GM13977 (cell line): ENCODE results near the gene FAM13B.

Experiments used
- DNase-seq: peaks from one replicate; pipeline ENCODE4 v3.0.0; 2012; ENCODE audit warnings: low spot score
- CTCF ChIP-seq: IDR thresholded peaks from 2 replicates; pipeline ENCODE4 v1.5.1; 2012; ENCODE audit warnings: mild to moderate bottlenecking, control low read depth; ENCODE audit not compliant: insufficient read depth; ENCODE audit errors: extremely low read depth, missing control alignments
- in situ Hi-C: fragments of 300-500 bp; cut with MboI; formaldehyde crosslinking; loops from one replicate; pipeline ENCODE4 v1.12.0; 2022; ENCODE audit warnings: low sequenced_read_pairs, low pct_unique_long_range_greater_than_20kb, mixed read lengths, inconsistent platforms; ENCODE audit not compliant: unreplicated experiment

FAM13B gene

DNA sequence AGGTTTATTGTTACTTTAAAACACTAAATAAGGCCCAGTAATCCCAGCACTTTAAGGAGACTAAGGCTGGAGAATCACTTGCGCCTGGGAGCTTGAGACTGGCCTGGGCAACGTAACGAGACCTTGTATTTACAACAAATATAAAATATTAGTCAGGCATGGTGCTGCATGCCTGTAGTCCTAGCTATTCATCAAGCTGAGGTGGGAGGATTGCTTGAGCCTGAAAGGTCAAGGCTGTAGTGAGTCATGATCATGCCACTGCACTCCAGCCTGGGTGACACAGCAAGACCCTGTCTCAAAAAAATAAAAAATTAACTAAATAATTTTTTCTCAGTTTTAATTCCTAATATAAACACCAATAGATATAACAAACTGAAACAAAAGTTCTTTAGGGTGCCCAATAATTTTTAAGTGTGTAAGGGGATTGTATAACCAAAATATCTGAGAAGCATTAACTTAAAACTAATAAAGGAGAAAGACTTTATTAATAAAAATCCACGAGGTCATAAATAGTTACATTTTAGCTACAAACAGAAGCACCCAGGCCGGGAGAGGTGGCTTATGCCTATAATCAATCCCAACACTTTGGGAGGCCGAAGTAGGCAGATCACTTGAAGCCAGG, 32.7 kb downstream of the FAM13B start:
- no peak for DNase-seq
- no peak for TF ChIP-seq CTCF
- in situ Hi-C loops: no loop called here

- TF ChIP-seq CTCF: no peak
- in situ Hi-C loops: no loop called here
- DNase-seq: peak; percentile 20
Observed at GRCh38 chr5:137997726-137998213, 35.1 kb downstream of the FAM13B start.

- in situ Hi-C loops: no loop called here
Observed at GRCh38 chr5:137995749-137996128, 37.1 kb downstream of the FAM13B start.

DNA sequence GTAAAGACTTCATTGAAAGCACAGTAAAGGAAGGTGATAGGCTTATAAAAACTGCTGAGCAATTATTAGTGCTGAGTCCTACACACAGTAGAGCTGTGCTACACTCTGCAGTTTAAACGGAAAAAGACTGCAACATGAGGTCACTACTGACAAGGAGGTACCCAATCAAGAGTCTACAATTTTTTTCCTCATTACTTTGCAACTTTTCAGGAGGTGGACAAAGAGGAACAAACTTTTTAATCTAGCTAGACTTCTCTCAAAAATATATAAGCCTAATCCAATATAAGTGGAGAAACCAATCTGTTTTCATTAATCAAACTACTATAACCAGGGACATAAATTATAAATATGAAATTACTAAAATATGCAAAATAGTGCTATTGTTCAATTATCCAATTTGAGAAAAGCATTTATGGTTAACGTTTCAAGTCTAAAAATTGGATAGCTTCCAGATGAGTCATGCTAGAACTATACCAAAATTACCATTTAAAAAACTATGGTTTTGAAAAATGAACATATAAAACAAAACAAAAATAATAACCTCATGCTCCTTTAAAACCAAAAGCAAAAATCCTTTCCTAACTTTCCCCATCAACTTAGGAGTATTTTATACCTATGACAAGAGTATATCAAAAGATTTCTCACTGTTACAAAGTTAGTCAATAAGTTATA, 37.7 kb downstream of the FAM13B start:
- in situ Hi-C loops: no loop called here
- no peak for TF ChIP-seq CTCF
- no peak for DNase-seq

More at GRCh38 chr5:137995749-137996128, 37.1 kb downstream of the FAM13B start:
- DNase-seq: no peak
- no peak for TF ChIP-seq CTCF

DNA sequence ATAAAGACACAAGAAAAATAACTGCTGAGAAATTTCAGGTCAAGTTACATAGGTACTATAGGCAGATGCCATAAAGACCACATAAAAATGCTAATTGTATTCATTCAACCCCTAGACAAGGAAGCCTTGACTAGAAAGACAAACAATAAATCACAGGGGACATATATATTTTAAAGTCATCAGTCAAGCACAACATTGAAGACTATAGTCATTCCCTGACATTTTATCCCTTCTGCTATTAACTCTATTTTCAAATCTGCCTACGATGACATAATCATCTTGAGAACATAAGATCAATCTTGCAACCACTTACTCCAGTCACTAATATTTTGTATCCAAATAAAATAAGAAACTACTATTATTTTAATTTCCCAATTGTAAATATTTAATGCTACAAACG, 38.3 kb downstream of the FAM13B start:
- TF ChIP-seq CTCF: no peak
- DNase-seq: no peak
- in situ Hi-C loops: no loop called here

DNA sequence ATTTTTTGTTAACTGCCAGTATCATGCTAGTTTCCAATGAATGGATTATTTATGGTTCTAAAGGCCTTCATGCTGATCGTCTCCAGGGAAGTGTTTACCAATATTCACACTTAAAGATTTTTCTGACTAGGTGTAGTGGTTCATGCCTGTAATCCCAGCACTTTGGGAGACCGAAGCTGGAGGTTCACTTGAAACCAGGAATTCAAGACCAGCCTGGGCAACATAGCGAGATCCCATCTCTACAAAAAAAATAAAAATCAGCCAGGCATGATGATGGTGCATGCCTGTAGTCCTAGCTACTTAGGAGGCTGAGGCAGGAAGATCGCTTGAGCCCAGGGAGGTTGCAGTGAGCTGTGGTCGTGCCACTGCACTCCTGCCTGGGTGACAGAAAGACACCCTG, 43.5 kb downstream of the FAM13B start:
- DNase-seq: no peak
- in situ Hi-C loops: no loop called here
- no peak for TF ChIP-seq CTCF
